OCI-LY1 (cell line): ENCODE results near the gene TARBP2.

Experiments used
- H2AFZ ChIP-seq: fragments of 200-600 bp; sonication (generic), shearing (Covaris generic); 2 replicates; pipeline ENCODE4 v1.6.0; 2014; ENCODE audit warnings: antibody characterized with exemption, mild to moderate bottlenecking, low read length
- H3F3A ChIP-seq: fragments of 200-600 bp; sonication (generic), shearing (Covaris generic); 2 replicates; pipeline ENCODE4 v1.6.0; 2014; ENCODE audit warnings: mild to moderate bottlenecking, antibody characterized with exemption, low read length, moderate library complexity; ENCODE audit not compliant: insufficient read depth
- H3K27ac ChIP-seq: fragments of 200-600 bp; sonication (generic); 2 replicates; pipeline ENCODE4 v1.5.1; 2014; ENCODE audit warnings: low read length, mixed run types, mild to moderate bottlenecking, low read depth; ENCODE audit not compliant: poor library complexity, severe bottlenecking
- H3K27me3 ChIP-seq: fragments of 200-600 bp; sonication (generic); 2 replicates; pipeline ENCODE4 v1.6.0; 2014; ENCODE audit warnings: antibody characterized with exemption, mild to moderate bottlenecking, low read length, moderate library complexity; ENCODE audit not compliant: insufficient read depth
- H3K36me3 ChIP-seq: fragments of 200-600 bp; sonication (generic); 2 replicates; pipeline ENCODE4 v1.6.1; 2014; ENCODE audit warnings: mild to moderate bottlenecking, antibody characterized with exemption, low read length, moderate library complexity, mixed read lengths; ENCODE audit not compliant: insufficient read depth
- H3K4me1 ChIP-seq: fragments of 200-600 bp; sonication (generic); 2 replicates; pipeline ENCODE4 v1.5.1; 2014; ENCODE audit warnings: mild to moderate bottlenecking, low read length, moderate library complexity; ENCODE audit not compliant: insufficient read depth, severe bottlenecking
- H3K4me2 ChIP-seq: fragments of 200-600 bp; sonication (generic), shearing (Covaris generic); 2 replicates; pipeline ENCODE4 v1.6.1; 2014; ENCODE audit warnings: low read length
- H3K4me3 ChIP-seq: fragments of 200-600 bp; sonication (generic); 2 replicates; pipeline ENCODE4 v1.5.1; 2014; ENCODE audit warnings: low read length, low read depth, mild to moderate bottlenecking, mixed read lengths; ENCODE audit not compliant: poor library complexity, severe bottlenecking
- H3K79me2 ChIP-seq: fragments of 200-600 bp; shearing (Covaris generic); 2 replicates; pipeline ENCODE4 v1.6.1; 2016; ENCODE audit warnings: mixed run types, low read length, mixed read lengths; ENCODE audit not compliant: insufficient read depth
- H3K9ac ChIP-seq: fragments of 200-600 bp; sonication (generic), shearing (Covaris generic); 2 replicates; pipeline ENCODE4 v1.6.1; 2014; ENCODE audit warnings: mild to moderate bottlenecking, low read length, mixed read lengths
- H3K9me2 ChIP-seq: fragments of 200-600 bp; sonication (generic), shearing (Covaris generic); 2 replicates; pipeline ENCODE4 v1.6.1; 2014; ENCODE audit warnings: low read depth, mild to moderate bottlenecking, low read length, mixed read lengths
- H3K9me3 ChIP-seq: fragments of 200-600 bp; shearing (Covaris generic); 2 replicates; pipeline ENCODE4 v1.6.1; 2014; ENCODE audit warnings: low read length, mixed read lengths
- H4K20me1 ChIP-seq: fragments of 200-600 bp; sonication (generic), shearing (Covaris generic); 2 replicates; pipeline ENCODE4 v1.6.0; 2016; ENCODE audit warnings: mild to moderate bottlenecking, low read length; ENCODE audit not compliant: insufficient read depth
- EZH2 ChIP-seq: fragments of 200-600 bp; sonication (generic), shearing (Covaris generic); IDR thresholded peaks from 2 replicates; pipeline ENCODE4 v1.8.0; 2017; ENCODE audit warnings: borderline replicate concordance, mixed run types, mild to moderate bottlenecking, antibody characterized with exemption, low read length, moderate library complexity, mixed read lengths
- TF ChIP-seq, protein P1 (sequence below): fragments of 200-600 bp; sonication (generic), shearing (Covaris generic); IDR thresholded peaks from 2 replicates; pipeline ENCODE4 v1.5.1; 2017; ENCODE audit warnings: mild to moderate bottlenecking, antibody characterized with exemption, low read length, moderate library complexity, mixed read lengths

Gene TARBP2

GRCh38 chr12:53502331-53502730 lies 1.2 kb downstream of the TARBP2 start:
- H3F3A ChIP-seq: no peaks in the 10 kb centered on the region
- peak overlapping the region; percentile 92 for H3K4me2 ChIP-seq
- no peak overlapping the region for H3K27ac ChIP-seq
- H4K20me1 ChIP-seq: no peaks in the 10 kb centered on the region
- peak overlapping the region; percentile 80 for H3K4me3 ChIP-seq
- peaks cover 30% of the 10 kb centered on the region for H3K4me1 ChIP-seq
- H3K9me3 ChIP-seq: no peaks in the 10 kb centered on the region
- H3K27me3 ChIP-seq: no peaks in the 10 kb centered on the region
- H2AFZ ChIP-seq: no peak overlapping the region
- peaks cover 7% of the 10 kb centered on the region; the same call in 1 of the 2 replicates for H3K79me2 ChIP-seq
- peak overlapping the region; percentile 88 for H3K9ac ChIP-seq
- TF ChIP-seq, protein P1, sequence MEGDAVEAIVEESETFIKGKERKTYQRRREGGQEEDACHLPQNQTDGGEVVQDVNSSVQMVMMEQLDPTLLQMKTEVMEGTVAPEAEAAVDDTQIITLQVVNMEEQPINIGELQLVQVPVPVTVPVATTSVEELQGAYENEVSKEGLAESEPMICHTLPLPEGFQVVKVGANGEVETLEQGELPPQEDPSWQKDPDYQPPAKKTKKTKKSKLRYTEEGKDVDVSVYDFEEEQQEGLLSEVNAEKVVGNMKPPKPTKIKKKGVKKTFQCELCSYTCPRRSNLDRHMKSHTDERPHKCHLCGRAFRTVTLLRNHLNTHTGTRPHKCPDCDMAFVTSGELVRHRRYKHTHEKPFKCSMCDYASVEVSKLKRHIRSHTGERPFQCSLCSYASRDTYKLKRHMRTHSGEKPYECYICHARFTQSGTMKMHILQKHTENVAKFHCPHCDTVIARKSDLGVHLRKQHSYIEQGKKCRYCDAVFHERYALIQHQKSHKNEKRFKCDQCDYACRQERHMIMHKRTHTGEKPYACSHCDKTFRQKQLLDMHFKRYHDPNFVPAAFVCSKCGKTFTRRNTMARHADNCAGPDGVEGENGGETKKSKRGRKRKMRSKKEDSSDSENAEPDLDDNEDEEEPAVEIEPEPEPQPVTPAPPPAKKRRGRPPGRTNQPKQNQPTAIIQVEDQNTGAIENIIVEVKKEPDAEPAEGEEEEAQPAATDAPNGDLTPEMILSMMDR: no peak
- TF ChIP-seq EZH2: no peak
- no peaks in the 10 kb centered on the region for H3K9me2 ChIP-seq
- H3K36me3 ChIP-seq: peaks cover 32% of the 10 kb centered on the region; the same call in 1 of the 2 replicates

- Histone ChIP-seq H3F3A (no peaks in the 10 kb centered on the region), H3K9ac (no peak overlapping the region; the same call in 1 of the 2 replicates), H3K79me2 (peaks cover 7% of the 10 kb centered on the region; the same call in 1 of the 2 replicates), H3K27me3 (no peaks in the 10 kb centered on the region), H3K36me3 (peaks cover 33% of the 10 kb centered on the region; the same call in 1 of the 2 replicates), H4K20me1 (no peaks in the 10 kb centered on the region), H3K4me1 (peaks cover 30% of the 10 kb centered on the region), H2AFZ (no peak overlapping the region), H3K4me3 (no peak overlapping the region), H3K27ac (no peak overlapping the region), H3K9me3 (no peaks in the 10 kb centered on the region), H3K9me2 (no peaks in the 10 kb centered on the region), H3K4me2 (no peak overlapping the region; the same call in 1 of the 2 replicates)
- TF ChIP-seq, protein P1: no peak
- TF ChIP-seq EZH2: no peak
These were observed 2.1 kb downstream of the TARBP2 start for GRCh38 chr12:53502983-53503728.

- no peak overlapping the region for H3K4me2 ChIP-seq
- peaks cover 33% of the 10 kb centered on the region; the same call in 1 of the 2 replicates for H3K36me3 ChIP-seq
- H3K79me2 ChIP-seq: peaks cover 7% of the 10 kb centered on the region; the same call in 1 of the 2 replicates
- H3K27ac ChIP-seq: no peak overlapping the region
- no peaks in the 10 kb centered on the region for H3K9me2 ChIP-seq
- no peaks in the 10 kb centered on the region for H3K27me3 ChIP-seq
- no peak overlapping the region for H3K9ac ChIP-seq
- no peak overlapping the region for H2AFZ ChIP-seq
- TF ChIP-seq, protein P1: no peak
- TF ChIP-seq EZH2: no peak
- no peak overlapping the region for H3K4me3 ChIP-seq
- no peaks in the 10 kb centered on the region for H3F3A ChIP-seq
- no peaks in the 10 kb centered on the region for H3K9me3 ChIP-seq
- H3K4me1 ChIP-seq: peaks cover 25% of the 10 kb centered on the region
- no peaks in the 10 kb centered on the region for H4K20me1 ChIP-seq
These were observed 3.2 kb downstream of the TARBP2 start for GRCh38 chr12:53504004-53504920.
